Measurements from ENCODE around the gene BTN1A1. TPM values are rescaled to one million over a fixed set of nuclear protein-coding genes. Genes with fewer than 3 reads are reported as not detected.

BTN1A1 gene
- total and polyA plus RNA-seq, 9 of the 15 experiments (the other 6 are each of a cell fraction or from before 2014, with no cell fraction given), result 0.01 to 0.15 (median 0.06) TPM; not detected in 4

DNA sequence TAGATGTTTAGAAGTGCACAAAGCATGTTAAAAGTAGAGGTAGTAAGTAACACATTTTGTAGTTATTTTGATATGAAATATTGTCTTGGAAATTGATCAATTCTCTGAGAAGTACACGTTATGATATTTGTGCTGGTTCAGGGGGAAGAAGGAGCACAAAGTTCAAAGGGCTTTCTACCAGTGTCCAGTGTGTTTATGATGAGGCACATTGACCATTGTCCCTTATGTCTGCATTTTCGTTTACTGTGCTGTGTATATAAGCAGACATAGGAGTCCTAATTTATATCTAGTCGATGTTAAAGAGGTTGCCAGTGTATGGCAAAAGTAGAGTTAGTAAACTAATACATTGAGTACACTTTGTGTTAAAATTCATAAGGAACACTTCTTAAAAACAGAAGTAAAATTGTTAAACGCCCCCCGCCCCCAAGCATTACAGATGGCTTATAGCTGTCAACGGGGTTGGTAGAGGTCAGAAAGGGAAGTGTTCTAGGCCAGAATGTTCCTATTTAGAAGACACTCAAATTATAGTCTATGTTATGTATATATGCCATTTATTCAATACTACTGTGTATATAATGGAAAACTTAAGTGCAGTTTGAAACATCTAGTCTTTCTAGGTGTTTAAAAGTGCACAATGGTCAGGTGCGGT is 24.7 kb downstream of the BTN1A1 start (continued):
- TF ChIP-seq CEBPG (CRISPR knock-in tag; IDR thresholded peaks at IDR 0.05) (no peak), CEBPG (tag; conservative IDR thresholded peaks at IDR 0.05 in 1 of 2, IDR thresholded peaks at IDR 0.05 in 1 of 2) (no peak), ZNF764 (CRISPR knock-in tag; IDR thresholded peaks at IDR 0.05; ENCODE audit: low read depth) (no peak), XRCC3 (IDR thresholded peaks at IDR 0.05) (0 out of 2 replicates have a peak, but pooled peaks have one; percentile 42), ZNF124 (CRISPR knock-in tag; IDR thresholded peaks at IDR 0.05) (no peak), RCOR1 (IDR thresholded peaks at IDR 0.05; ENCODE audit: borderline replicate concordance in 1 of 2, low read depth in 2 of 2, low read length in 2 of 2) (no peak), GABPA (tag; conservative IDR thresholded peaks at IDR 0.05; ENCODE audit: low read depth) (no peak)
- TF ChIP-seq, protein P1, sequence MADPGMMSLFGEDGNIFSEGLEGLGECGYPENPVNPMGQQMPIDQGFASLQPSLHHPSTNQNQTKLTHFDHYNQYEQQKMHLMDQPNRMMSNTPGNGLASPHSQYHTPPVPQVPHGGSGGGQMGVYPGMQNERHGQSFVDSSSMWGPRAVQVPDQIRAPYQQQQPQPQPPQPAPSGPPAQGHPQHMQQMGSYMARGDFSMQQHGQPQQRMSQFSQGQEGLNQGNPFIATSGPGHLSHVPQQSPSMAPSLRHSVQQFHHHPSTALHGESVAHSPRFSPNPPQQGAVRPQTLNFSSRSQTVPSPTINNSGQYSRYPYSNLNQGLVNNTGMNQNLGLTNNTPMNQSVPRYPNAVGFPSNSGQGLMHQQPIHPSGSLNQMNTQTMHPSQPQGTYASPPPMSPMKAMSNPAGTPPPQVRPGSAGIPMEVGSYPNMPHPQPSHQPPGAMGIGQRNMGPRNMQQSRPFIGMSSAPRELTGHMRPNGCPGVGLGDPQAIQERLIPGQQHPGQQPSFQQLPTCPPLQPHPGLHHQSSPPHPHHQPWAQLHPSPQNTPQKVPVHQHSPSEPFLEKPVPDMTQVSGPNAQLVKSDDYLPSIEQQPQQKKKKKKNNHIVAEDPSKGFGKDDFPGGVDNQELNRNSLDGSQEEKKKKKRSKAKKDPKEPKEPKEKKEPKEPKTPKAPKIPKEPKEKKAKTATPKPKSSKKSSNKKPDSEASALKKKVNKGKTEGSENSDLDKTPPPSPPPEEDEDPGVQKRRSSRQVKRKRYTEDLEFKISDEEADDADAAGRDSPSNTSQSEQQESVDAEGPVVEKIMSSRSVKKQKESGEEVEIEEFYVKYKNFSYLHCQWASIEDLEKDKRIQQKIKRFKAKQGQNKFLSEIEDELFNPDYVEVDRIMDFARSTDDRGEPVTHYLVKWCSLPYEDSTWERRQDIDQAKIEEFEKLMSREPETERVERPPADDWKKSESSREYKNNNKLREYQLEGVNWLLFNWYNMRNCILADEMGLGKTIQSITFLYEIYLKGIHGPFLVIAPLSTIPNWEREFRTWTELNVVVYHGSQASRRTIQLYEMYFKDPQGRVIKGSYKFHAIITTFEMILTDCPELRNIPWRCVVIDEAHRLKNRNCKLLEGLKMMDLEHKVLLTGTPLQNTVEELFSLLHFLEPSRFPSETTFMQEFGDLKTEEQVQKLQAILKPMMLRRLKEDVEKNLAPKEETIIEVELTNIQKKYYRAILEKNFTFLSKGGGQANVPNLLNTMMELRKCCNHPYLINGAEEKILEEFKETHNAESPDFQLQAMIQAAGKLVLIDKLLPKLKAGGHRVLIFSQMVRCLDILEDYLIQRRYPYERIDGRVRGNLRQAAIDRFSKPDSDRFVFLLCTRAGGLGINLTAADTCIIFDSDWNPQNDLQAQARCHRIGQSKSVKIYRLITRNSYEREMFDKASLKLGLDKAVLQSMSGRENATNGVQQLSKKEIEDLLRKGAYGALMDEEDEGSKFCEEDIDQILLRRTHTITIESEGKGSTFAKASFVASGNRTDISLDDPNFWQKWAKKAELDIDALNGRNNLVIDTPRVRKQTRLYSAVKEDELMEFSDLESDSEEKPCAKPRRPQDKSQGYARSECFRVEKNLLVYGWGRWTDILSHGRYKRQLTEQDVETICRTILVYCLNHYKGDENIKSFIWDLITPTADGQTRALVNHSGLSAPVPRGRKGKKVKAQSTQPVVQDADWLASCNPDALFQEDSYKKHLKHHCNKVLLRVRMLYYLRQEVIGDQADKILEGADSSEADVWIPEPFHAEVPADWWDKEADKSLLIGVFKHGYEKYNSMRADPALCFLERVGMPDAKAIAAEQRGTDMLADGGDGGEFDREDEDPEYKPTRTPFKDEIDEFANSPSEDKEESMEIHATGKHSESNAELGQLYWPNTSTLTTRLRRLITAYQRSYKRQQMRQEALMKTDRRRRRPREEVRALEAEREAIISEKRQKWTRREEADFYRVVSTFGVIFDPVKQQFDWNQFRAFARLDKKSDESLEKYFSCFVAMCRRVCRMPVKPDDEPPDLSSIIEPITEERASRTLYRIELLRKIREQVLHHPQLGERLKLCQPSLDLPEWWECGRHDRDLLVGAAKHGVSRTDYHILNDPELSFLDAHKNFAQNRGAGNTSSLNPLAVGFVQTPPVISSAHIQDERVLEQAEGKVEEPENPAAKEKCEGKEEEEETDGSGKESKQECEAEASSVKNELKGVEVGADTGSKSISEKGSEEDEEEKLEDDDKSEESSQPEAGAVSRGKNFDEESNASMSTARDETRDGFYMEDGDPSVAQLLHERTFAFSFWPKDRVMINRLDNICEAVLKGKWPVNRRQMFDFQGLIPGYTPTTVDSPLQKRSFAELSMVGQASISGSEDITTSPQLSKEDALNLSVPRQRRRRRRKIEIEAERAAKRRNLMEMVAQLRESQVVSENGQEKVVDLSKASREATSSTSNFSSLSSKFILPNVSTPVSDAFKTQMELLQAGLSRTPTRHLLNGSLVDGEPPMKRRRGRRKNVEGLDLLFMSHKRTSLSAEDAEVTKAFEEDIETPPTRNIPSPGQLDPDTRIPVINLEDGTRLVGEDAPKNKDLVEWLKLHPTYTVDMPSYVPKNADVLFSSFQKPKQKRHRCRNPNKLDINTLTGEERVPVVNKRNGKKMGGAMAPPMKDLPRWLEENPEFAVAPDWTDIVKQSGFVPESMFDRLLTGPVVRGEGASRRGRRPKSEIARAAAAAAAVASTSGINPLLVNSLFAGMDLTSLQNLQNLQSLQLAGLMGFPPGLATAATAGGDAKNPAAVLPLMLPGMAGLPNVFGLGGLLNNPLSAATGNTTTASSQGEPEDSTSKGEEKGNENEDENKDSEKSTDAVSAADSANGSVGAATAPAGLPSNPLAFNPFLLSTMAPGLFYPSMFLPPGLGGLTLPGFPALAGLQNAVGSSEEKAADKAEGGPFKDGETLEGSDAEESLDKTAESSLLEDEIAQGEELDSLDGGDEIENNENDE (IDR thresholded peaks at IDR 0.05; ENCODE audit: low read depth, low read length), result no peak
- TF ChIP-seq, protein P2, sequence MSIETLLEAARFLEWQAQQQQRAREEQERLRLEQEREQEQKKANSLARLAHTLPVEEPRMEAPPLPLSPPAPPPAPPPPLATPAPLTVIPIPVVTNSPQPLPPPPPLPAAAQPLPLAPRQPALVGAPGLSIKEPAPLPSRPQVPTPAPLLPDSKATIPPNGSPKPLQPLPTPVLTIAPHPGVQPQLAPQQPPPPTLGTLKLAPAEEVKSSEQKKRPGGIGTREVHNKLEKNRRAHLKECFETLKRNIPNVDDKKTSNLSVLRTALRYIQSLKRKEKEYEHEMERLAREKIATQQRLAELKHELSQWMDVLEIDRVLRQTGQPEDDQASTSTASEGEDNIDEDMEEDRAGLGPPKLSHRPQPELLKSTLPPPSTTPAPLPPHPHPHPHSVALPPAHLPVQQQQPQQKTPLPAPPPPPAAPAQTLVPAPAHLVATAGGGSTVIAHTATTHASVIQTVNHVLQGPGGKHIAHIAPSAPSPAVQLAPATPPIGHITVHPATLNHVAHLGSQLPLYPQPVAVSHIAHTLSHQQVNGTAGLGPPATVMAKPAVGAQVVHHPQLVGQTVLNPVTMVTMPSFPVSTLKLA (conservative IDR thresholded peaks at IDR 0.05), result 0 out of 4 replicates have a peak, but pooled peaks of 1 of the 2 experiments have one; percentile 18
